Fibroblast of the aortic adventitia (primary cell): Measurements from ENCODE around the gene MFSD2B. TPM values are rescaled to one million over a fixed set of nuclear protein-coding genes. Genes with fewer than 3 reads are reported as not detected.
"Not testable (repeated sequence)": the region's sequence is repeated elsewhere in the genome, so short reads cannot be mapped to it uniquely, and the experiment has no call there.

Source experiments
- DNase-seq: peaks from one replicate; pipeline ENCODE4 v3.0.0-alpha.2; 2010; ENCODE audit warnings: low read depth
- H3K4me3 ChIP-seq: 2 replicates; pipeline ENCODE4 v1.5.1; 2011; ENCODE audit warnings: low read depth, mild to moderate bottlenecking, control low read depth, low read length, moderate library complexity
- total RNA-seq: library from RNA; depleted of rRNA; stranded (reverse); fragments of >200 nt; gene quantifications from 2 replicates; pipeline ENCODE4 v1.2.3, GENCODE V29; 2012; ENCODE audit warnings: low replicate concordance
- TF ChIP-seq, protein P1 (sequence below): IDR thresholded peaks from 2 replicates; pipeline ENCODE4 v1.5.1; 2011; ENCODE audit warnings: mild to moderate bottlenecking, low read length, control low read depth, inconsistent platforms; ENCODE audit not compliant: insufficient read depth

The MFSD2B gene
- total RNA-seq, 1 donor, result not detected

DNA sequence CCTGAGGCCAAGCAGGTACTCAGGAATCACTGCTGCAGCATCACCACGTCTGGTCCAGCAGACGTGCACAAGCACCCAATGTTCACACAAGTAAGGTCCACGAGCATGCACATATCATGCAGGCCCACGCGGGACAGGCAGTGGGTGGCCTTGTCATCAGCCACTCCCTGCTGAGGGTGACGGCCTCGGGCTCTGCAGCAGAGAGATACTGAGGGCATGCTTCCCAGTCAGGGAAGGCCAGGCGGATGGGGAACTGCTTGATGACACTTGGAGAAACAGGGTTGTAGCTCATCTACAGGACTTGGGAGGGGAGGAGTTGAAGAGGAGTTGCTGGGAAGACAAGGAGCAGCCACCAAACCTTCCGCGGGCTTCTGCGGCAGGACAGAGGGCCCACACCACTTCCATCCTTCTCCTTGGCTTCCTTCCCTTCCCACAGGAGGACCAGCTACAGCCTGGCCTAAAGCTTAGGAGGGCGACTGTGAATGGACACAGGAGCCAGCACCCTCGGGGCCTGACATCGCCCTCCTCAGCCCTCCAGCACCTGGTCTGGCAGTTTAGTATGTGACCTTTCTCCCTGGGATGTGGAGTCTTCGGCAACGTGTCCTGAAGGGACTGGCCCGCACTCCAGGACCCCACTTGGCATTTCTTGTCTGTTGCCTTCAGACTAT, 15.2 kb downstream of the MFSD2B start:
- no peak for DNase-seq
- TF ChIP-seq, protein P1, sequence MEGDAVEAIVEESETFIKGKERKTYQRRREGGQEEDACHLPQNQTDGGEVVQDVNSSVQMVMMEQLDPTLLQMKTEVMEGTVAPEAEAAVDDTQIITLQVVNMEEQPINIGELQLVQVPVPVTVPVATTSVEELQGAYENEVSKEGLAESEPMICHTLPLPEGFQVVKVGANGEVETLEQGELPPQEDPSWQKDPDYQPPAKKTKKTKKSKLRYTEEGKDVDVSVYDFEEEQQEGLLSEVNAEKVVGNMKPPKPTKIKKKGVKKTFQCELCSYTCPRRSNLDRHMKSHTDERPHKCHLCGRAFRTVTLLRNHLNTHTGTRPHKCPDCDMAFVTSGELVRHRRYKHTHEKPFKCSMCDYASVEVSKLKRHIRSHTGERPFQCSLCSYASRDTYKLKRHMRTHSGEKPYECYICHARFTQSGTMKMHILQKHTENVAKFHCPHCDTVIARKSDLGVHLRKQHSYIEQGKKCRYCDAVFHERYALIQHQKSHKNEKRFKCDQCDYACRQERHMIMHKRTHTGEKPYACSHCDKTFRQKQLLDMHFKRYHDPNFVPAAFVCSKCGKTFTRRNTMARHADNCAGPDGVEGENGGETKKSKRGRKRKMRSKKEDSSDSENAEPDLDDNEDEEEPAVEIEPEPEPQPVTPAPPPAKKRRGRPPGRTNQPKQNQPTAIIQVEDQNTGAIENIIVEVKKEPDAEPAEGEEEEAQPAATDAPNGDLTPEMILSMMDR, result no peak
- H3K4me3 ChIP-seq, result no peak overlapping the region

DNA sequence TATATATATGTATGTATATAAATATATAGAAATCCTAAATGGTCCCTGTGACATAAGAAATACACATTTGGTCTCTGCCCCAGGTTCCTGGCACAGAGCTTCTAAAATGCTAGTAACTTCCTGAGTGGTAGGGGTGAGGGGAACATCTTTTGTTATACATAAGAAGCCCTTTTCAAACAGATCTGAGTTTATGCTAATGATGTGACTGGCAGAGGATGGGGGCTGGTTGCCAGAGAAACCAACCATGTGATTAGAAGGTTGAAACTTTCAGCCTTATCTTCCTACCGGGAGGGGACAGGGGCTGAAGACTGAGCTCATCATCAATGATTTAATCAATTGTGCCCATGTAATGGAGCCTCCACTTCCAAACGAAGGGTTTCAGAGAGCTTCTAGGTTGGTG, 16.3 kb downstream of the MFSD2B start:
- DNase-seq, result no peak
- H3K4me3 ChIP-seq, result no peak overlapping the region
- TF ChIP-seq, protein P1, result no peak

DNA sequence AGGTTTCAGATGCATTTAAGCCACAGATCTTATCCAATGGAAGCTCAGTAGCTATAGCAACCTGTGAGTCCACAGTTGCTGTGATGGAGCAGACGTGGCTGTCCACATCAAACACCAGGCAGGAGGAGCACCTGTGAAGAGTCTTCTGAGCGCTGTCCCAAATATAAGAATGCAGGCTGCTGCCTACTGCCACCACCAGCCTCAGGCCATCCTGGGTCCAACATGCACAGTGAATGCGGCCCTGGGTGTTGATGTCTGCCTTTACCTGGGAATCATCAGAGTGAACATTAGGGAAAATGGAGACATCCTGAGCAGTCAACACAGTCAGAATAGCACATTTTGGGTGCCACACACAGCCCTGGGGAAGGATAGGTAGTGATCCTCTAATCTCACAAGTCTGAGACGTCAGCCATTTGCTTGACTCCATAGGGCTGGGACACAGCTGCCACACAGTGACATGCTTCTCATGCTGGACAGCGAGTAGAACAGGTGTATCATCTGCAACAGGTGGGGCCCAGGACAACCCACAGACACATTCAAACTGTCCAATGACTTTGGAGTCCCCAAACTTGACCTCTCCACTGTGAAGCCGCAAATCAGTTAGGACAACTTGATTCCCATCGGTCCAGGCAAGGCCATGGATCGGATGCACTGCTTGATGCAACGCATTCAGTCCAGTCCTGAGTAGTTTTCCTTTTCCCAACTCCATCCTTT, 29.1 kb downstream of the MFSD2B start:
- DNase-seq, result no peak
- H3K4me3 ChIP-seq, result no peak overlapping the region
- TF ChIP-seq, protein P1, result no peak

DNA sequence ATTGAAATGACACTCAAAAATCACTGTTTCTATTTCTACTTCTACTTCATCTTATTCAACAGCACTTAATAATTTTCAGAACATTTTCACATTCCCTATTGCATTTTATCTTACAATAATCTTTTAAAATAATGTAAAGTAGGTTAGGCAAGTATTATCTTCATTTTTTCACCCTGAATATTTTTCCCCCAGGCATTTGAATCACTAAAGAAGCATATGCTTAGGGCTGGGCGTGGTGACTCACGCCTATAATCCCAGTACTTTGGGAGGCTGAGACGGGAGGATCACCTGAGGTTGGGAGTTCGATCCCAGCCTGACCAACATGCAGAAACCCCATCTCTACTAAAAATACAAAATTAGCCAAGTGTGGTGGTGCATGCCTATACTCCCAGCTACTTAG, 30.6 kb downstream of the MFSD2B start:
- no peak overlapping the region for H3K4me3 ChIP-seq
- DNase-seq, result no peak
- TF ChIP-seq, protein P1, result no peak

DNA sequence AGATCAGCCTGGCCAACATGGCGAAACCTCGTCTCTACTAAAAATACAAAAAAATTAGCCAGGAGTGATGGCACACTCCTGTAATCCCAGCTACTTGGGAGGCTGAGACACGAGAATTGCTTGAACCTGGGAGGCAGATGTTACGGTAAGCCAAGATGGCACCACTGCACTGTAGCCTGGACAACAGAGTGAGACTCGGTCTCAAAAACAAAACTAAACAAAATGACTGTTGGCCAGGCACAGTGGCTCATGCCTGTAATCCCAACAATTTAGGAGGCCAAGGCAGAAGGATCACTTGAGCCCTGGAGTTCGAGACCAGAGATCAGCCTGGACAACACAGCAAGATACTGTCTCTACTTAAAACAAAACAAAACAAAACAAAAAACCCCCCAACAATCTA, 33.2 kb downstream of the MFSD2B start:
- not testable (repeated sequence) for DNase-seq, H3K4me3 ChIP-seq

DNA sequence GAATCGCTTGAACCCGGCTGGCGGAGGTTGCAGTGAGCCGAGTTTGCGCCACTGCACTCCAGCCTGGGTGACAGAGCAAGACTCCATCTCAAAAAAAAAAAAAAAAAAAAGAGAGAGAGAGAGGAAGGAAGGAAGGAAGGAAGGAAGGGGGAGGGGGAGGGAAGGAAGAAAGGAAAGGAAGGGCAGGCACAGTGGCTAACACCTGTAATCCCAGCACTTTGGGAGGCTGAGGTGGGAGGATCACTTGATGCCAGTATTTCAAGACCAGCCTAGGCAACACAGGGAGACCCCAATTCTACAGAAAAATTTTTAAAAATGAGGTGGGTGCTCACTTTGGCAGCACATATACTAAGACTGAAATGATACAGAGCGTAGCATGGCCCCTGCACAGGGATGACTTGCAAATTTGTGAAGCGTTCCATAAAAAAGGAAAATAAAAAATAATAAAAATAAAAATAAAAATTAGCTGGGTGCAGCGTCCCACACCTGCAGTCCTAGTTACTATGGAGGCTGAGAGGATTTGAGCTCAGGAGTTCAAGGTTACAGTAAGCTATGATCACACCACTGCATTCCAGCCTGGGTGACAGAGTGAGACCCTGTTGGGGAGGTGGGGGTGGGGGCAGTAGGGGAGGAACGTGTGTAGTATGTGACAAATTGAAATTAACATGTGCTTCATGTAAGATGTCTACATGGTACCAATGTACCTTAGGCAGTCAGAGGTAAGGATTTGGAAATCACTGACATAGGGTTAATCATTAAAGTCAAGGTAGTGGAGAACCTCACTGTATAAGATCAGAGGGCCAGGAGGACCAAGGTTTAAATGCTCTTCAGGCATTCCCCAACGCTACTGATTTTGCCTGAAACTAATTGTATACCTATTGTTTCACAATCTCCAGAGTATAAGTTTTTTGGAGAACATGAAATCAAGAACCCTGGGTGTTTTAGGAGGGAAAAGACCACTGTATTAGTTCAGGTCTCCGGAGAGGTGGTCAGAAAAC, 35.9 kb downstream of the MFSD2B start:
- DNase-seq, result no peak
- peak overlapping the region; percentile 90 for H3K4me3 ChIP-seq
- TF ChIP-seq, protein P1, result no peak

DNA sequence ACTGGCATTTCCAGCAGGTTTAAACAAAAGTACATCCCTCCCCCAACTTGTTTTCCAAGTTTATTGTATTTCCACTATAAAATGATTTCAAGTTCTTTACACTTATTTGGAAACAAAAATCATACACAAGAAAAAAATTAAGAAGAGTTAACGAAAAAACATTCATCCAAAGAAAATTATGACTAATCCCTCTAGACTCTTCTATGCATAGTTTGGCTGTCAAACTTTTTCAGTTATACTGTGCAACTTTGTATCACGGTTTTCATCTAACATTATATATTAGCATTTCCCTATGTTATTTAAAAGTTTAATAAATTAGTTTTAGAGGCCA, 36.7 kb downstream of the MFSD2B start:
- TF ChIP-seq, protein P1, result no peak
- DNase-seq, result peak; percentile 17
- peak overlapping the region; percentile 90 for H3K4me3 ChIP-seq
